Measurements from ENCODE around the gene PRCD. TPM values are rescaled to one million over a fixed set of nuclear protein-coding genes. Genes with fewer than 3 reads are reported as not detected.
"Not testable (repeated sequence)": the region's sequence is repeated elsewhere in the genome, so short reads cannot be mapped to it uniquely, and the experiment has no call there.

PRCD gene
- total RNA-seq, 8 experiments from 2014 or later, result 0.97 to 9.9 (median 4.1) TPM

- in situ Hi-C loops (cut with MboI; ENCODE audit: low pct_unique_long_range_greater_than_20kb in 2 of 9, low sequenced_read_pairs in 9 of 9, unreplicated experiment in 9 of 9), result no loop called here
Observed at GRCh38 chr17:76498876-76499251, 41.0 kb upstream of the PRCD start.

DNA sequence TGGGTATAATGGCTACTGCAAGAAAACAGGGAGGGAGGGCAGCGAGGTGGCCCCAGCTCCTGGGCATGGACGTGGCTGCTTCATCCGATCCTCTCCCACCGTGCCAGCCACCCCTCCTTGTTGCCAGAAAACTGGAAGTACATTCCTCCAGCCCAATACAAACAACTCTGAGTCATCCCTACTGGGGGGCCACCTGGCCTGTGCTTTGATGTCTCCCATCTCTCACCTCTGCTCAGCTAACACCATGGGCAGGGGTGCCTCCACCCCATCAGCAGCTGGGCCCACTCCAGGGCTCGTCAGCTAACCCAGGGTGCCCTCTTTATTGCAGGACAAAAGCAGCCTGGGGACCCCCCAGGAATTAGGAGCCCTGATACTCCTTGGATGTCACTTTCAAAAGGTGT is 40.6 kb upstream of the PRCD start:
- H3K4me3 ChIP-seq, result no peak overlapping the region
- no peak for ATAC-seq (replicated peaks in 6 of 8)
- peaks cover 26 to 33% of the 10 kb centered on the region in 2 donors for H3K4me1 ChIP-seq (replicated peaks in 1 of 2)
- 67 to 83% methylated on average over 1 to 3 of the region's 5 CpGs; no CpG with 5 or more reads in 8 of the 10 experiments for WGBS, 10 experiments
- in situ Hi-C loops (cut with MboI; ENCODE audit: low pct_unique_long_range_greater_than_20kb in 2 of 9, low sequenced_read_pairs in 9 of 9, unreplicated experiment in 9 of 9), result no loop called here
- H3K27ac ChIP-seq, result no peak overlapping the region

More at GRCh38 chr17:76498876-76499251, 41.0 kb upstream of the PRCD start:
- Histone ChIP-seq H3K4me1 (replicated peaks in 1 of 2) (peaks cover 26 to 33% of the 10 kb centered on the region in 2 donors), H3K27ac (no peak overlapping the region), H3K4me3 (no peak overlapping the region)
- WGBS, 10 experiments, result 40 to 100% (median 80%) methylated on average over 1 to 4 of the region's 4 CpGs; no CpG with 5 or more reads in 6 of the 10 experiments
- no peak for ATAC-seq (replicated peaks in 6 of 8)

- no peak overlapping the region for H3K27ac ChIP-seq
- in situ Hi-C loops (cut with MboI; ENCODE audit: low pct_unique_long_range_greater_than_20kb in 2 of 9, low sequenced_read_pairs in 9 of 9, unreplicated experiment in 9 of 9), result loop anchor here in 3 of 9 experiments (10.0 to 25.0 kb wide), 3 partner anchors 188 to 562 kb away; partner anchors contain the start of gene QRICH2 (in 3 of the 3)
- 60 to 100% (median 74%) methylated on average over 1 to 8 of the region's 17 CpGs; no CpG with 5 or more reads in 5 of the 10 experiments for WGBS, 10 experiments
- peaks cover 26 to 33% of the 10 kb centered on the region in 2 donors for H3K4me1 ChIP-seq (replicated peaks in 1 of 2)
- no peak for ATAC-seq (replicated peaks in 6 of 8)
- H3K4me3 ChIP-seq, result peak overlapping the region in 1 of 5 donors; percentile 38
Observed at GRCh38 chr17:76500074-76500746, 39.6 kb upstream of the PRCD start.

DNA sequence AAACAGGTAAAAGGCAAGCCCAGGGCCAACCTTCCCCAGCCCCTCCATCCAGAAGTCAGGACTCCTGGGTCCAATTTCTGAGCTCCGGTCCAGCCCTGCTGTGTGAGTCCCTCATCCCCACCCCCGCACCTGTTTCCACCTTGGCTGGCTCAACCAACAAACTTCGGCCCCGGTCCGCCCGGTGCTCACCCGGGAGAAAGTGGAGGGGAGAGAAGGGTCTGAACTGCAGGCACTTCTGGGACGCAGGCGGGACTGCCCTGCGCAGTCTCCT is 39.2 kb upstream of the PRCD start:
- WGBS, 10 experiments, result 17 to 29% methylated on average over 1 to 6 of the region's 10 CpGs; no CpG with 5 or more reads in 8 of the 10 experiments
- H3K4me1 ChIP-seq (replicated peaks in 1 of 2), result peaks cover 26 to 33% of the 10 kb centered on the region in 2 donors
- in situ Hi-C loops (cut with MboI; ENCODE audit: low pct_unique_long_range_greater_than_20kb in 2 of 9, low sequenced_read_pairs in 9 of 9, unreplicated experiment in 9 of 9), result loop anchor here in 3 of 9 experiments (10.0 to 25.0 kb wide), 3 partner anchors 188 to 562 kb away; partner anchors contain the start of gene QRICH2 (in 3 of the 3)

DNA sequence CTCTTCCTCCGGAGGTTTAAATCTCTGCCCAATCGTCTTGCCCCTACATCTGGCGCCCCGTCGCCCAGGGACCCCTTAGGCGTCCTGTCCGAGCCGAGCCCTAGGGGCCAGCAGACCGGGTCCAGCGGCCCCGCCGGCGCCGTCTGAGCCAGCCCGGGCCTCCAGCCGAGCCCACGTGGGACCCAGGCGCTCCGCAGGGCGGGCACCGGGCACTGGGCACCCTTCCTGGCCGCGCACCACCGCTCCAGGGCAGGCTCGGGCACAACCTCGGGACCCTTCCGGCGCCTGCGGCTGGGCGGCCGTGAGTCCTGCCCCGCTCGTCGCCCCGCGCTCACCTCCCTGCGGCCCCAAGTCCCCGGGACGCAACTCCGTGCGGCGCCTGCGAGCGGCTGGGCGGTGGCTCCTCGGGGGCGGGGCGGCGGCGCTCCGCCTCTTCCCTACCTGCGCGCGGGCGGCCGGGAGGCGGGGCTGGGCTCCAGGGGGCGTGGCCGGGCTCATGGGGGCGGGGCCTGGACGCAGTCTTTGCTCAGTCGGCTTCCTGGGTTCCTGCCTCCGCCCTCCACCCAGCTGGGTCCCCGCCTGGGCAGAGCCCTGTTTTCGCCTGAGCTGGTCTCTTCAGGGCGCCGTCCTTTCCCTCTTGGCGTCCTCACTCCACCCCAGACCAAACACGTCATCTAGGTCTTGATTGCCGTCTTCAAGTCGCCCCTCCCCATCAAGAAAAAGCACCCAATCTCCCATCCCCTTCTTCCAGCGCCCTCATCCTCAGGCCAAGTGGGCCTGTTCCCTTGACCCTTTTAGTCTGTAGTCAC is 38.6 kb upstream of the PRCD start, which contains the start of gene RHBDF2:
Gene RHBDF2 (minus strand): TSS at position 406 of the 809 bp plus-strand sequence. CDS start 19,899 bp downstream, outside the sequence.
- WGBS, 10 experiments, result 0 to 17% (median 3%) methylated on average over 1 to 7 of the region's 72 CpGs; no CpG with 5 or more reads in 6 of the 10 experiments
- peak; percentile 58 to 86 (median 71) for ATAC-seq (replicated peaks in 6 of 8)
- Histone ChIP-seq H3K4me1 (replicated peaks in 1 of 2) (peaks cover 26 to 33% of the 10 kb centered on the region in 2 donors), H3K27ac (no peak within 1 kb of the TSS), H3K4me3 (peak within 1 kb of the TSS; percentile 15 to 38 (median 31))
- in situ Hi-C loops (cut with MboI; ENCODE audit: low pct_unique_long_range_greater_than_20kb in 2 of 9, low sequenced_read_pairs in 9 of 9, unreplicated experiment in 9 of 9), result loop anchor here in 3 of 9 experiments (10.0 to 25.0 kb wide), 3 partner anchors 189 to 561 kb away; partner anchors contain the start of gene QRICH2 (in 3 of the 3)

More for the DNA sequence above, 39.2 kb upstream of the PRCD start:
- H3K27ac ChIP-seq, result no peak overlapping the region
- ATAC-seq (replicated peaks in 6 of 8), result no peak
- peak overlapping the region in 4 of 5 donors; percentile 22 to 38 (median 31) for H3K4me3 ChIP-seq

DNA sequence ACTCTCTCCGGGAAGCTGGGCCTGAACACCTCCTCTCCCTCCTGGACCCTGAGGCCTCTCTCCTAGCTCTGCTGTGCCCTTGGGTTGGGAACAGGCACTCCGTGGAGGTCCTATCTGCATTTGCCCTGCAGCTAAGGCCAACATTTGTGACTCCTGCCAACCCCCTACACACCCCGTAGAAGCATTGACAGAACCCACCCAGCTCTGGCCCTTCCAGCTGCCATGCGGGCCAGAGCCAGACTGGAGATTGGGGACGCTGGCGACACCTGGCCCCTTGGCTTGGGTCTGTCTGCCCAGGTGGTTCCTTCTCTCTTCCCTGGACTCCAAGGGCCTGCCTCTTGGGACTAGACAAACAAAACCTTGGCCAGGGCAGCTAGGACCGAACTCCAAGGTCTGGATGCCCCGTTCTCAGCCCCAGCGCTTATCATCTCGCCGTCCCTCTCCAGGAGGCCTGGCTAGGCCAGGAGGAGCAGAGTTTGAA is 38.0 kb upstream of the PRCD start:
- peaks cover 26 to 36% of the 10 kb centered on the region in 2 donors for H3K4me1 ChIP-seq (replicated peaks in 1 of 2)
- H3K27ac ChIP-seq, result no peak overlapping the region
- in situ Hi-C loops (cut with MboI; ENCODE audit: low pct_unique_long_range_greater_than_20kb in 2 of 9, low sequenced_read_pairs in 9 of 9, unreplicated experiment in 9 of 9), result loop anchor here in 3 of 9 experiments (10.0 to 25.0 kb wide), 3 partner anchors 190 to 560 kb away; partner anchors contain the start of gene QRICH2 (in 3 of the 3)
- WGBS, 10 experiments, result 14 to 80% (median 65%) methylated on average over 1 to 4 of the region's 11 CpGs; no CpG with 5 or more reads in 4 of the 10 experiments
- ATAC-seq (replicated peaks in 6 of 8), result peak in 1 of 8 experiments; percentile 0
- peak overlapping the region; percentile 15 to 38 (median 31) for H3K4me3 ChIP-seq

DNA sequence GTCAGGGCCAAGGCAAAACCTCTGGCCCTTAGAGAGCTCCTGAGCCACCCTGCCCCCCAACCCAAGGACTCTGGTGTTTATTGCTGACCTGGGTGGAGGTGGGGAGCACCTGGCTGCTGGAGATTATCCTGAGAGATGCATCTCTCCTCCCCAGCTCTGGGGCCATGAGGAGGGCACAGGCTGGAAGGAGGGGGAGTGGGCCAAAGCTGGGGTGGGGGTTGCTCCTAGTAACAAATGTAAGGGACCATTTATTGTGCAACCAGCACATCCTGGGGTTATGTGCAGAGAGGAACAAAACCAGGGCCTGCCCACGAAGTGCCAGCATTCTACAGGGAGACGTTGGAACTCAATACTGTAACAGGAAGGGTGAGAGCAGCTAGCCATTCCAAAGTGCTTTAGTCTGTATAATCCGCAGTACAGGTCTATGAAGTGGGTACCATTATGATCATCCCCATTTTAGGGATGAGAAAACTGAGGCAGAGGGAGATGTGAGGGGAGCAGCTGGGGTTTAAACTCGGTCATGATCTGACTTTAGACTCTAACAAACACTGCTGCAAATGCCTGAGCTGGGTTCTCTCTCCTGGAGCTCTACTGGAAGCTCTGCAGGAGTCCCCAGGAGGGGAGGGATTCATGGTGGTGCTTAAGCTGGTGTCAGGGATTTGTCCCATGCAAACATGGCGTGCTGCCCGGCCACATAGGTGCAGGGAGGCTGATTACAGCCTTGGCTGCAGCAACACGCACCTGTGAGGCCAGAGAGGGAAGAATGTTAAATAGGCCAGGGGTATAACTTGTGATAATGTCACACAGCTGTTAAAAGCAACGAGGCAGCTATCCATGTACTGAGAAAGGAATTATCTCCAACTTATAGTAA is 37.3 kb upstream of the PRCD start:
- Histone ChIP-seq H3K4me3 (no peak overlapping the region), H3K27ac (no peak overlapping the region), H3K4me1 (replicated peaks in 1 of 2) (peaks cover 24 to 32% of the 10 kb centered on the region in 2 donors)
- in situ Hi-C loops (cut with MboI; ENCODE audit: low pct_unique_long_range_greater_than_20kb in 2 of 9, low sequenced_read_pairs in 9 of 9, unreplicated experiment in 9 of 9), result loop anchor here in 3 of 9 experiments (10.0 to 25.0 kb wide), 3 partner anchors 190 to 560 kb away; partner anchors contain the start of gene QRICH2 (in 3 of the 3)
- no peak for ATAC-seq (replicated peaks in 6 of 8)
- WGBS, 10 experiments, result 48 to 100% (median 80%) methylated on average over 1 to 6 of the region's 8 CpGs; no CpG with 5 or more reads in 2 of the 10 experiments

DNA sequence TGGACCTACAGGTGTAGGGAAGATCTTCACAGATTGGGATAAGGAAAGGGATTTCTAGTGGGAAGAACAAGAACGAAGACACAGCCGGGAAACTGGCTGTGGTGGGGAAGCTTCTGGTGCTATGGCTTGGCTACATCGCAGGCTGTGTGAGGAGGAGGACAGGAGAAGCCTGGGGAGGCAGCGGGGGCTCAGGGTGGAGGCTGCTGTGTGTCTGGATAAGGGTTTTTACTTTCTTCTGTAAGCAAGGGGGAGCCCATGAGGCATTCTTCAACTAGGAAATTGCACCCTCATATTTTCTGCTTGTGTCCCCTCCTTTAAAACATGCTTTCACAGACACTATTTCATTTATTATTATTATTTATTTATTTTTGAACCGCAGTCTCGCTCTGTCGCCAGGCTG is 35.7 kb upstream of the PRCD start:
- WGBS, 10 experiments, result 56 to 100% (median 90%) methylated on average over 1 to 6 of the region's 7 CpGs; no CpG with 5 or more reads in 2 of the 10 experiments
- no peak overlapping the region for H3K4me3 ChIP-seq

DNA sequence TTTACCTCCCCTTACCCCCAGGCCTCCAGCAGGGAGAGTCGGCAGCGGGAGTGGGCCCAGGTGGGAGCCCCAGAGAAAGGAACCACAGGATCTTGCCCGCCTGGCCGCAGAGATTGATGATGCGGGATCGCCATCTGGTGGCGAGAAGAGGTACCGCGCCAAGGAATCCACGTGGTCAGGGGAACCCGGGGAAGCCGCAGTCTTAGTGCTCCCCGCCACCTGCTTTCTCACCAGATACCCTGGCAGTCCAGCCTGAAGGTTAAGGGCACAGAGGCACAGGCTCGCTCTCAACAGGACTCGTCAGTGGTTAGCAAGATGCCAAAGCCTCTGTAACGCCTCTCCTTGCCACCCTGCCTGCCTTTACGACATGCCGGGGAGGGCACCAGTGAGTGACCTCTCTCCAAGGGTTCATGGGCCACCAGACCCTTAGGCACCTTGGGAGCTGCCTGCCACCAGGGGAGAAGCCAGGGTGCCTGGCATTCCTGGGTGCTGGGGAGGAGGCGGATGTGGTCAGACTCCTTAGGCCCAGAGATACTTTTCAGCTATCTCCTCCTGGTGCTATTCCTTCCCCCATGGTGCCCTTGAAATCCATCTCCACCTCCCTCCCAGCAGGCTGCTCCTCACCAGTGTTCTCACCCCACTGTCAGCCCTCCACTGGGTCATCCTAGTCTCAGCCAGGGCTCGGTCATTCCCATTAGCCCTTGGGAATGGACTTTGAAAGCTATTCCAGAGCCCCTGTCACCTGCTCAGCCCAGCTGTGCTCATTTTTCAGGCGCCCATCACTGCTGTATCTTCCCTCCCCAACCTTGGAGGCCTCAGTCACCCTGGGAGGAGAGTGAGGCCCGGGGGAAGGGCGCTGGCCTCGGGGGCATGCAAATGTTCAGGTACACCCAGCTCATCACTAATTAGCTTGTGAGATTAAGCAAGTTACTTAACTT is 33.2 kb upstream of the PRCD start:
- Histone ChIP-seq H3K27ac (no peak overlapping the region), H3K4me3 (no peak overlapping the region), H3K4me1 (replicated peaks in 1 of 2) (peaks cover 3 to 10% of the 10 kb centered on the region in 2 donors)
- WGBS, 10 experiments, result 7 to 100% (median 60%) methylated on average over 1 to 15 of the region's 24 CpGs; no CpG with 5 or more reads in 3 of the 10 experiments
- ATAC-seq (replicated peaks in 6 of 8), result peak; percentile 61 to 83 (median 72)
- in situ Hi-C loops (cut with MboI; ENCODE audit: low pct_unique_long_range_greater_than_20kb in 2 of 9, low sequenced_read_pairs in 9 of 9, unreplicated experiment in 9 of 9), result loop anchor here in 3 of 9 experiments (10.0 to 25.0 kb wide), 3 partner anchors 194 to 556 kb away; partner anchors contain the start of gene QRICH2 (in 3 of the 3)

More for the DNA sequence above, 35.7 kb upstream of the PRCD start:
- no peak overlapping the region for H3K27ac ChIP-seq
- ATAC-seq (replicated peaks in 6 of 8), result no peak
- in situ Hi-C loops (cut with MboI; ENCODE audit: low pct_unique_long_range_greater_than_20kb in 2 of 9, low sequenced_read_pairs in 9 of 9, unreplicated experiment in 9 of 9), result loop anchor here in 3 of 9 experiments (10.0 to 25.0 kb wide), 3 partner anchors 192 to 558 kb away; partner anchors contain the start of gene QRICH2 (in 3 of the 3)
- peaks cover 9 to 17% of the 10 kb centered on the region in 2 donors for H3K4me1 ChIP-seq (replicated peaks in 1 of 2)

DNA sequence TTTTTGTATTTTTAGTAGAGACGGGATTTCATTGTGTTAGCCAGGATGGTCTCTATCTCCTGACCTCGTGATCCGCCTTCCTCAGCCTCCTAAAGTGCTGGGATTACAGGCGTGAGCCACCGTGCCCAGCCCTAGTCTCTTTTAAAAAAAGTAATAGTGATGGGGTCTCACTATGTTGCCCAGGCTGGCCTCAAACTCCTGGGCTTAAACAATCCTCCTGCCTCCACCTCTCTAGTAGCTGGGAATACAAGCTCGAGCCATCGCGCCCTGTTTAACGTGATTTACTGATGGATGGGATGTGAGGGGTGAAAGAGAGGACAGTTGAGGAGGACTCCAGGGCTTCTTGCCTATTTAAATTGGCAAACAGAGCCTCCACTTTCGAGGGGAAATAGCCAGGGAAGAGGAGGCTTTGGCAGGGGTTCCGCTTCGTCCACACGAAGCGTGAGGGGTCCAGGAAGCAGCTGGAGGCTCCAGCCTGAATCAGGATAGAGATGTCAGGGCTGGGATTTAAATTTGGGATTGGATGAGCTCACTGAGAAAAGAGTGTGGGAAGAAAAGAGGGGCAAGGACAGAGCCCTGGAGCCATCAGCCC is 31.3 kb upstream of the PRCD start:
- in situ Hi-C loops (cut with MboI; ENCODE audit: low pct_unique_long_range_greater_than_20kb in 2 of 9, low sequenced_read_pairs in 9 of 9, unreplicated experiment in 9 of 9), result loop anchor here in 3 of 9 experiments (10.0 to 25.0 kb wide), 3 partner anchors 196 to 554 kb away; partner anchors contain the start of gene QRICH2 (in 3 of the 3)
- H3K4me3 ChIP-seq, result not testable (repeated sequence)

More for the DNA sequence above, 31.3 kb upstream of the PRCD start:
- not testable (repeated sequence) for H3K4me1 ChIP-seq (replicated peaks in 1 of 2); ATAC-seq (replicated peaks in 6 of 8); H3K27ac ChIP-seq
- 53 to 94% (median 72%) methylated on average over 3 to 11 of the region's 14 CpGs; no CpG with 5 or more reads in 3 of the 10 experiments for WGBS, 10 experiments
